Measurements from ENCODE around the gene CCDC85B. TPM values are rescaled to one million over a fixed set of nuclear protein-coding genes. Genes with fewer than 3 reads are reported as not detected.

Gene CCDC85B
- total and polyA plus RNA-seq, 12 donors = 0.16 to 162 (median 58.4) TPM

- no peak overlapping the region for H3K27ac ChIP-seq
- H3K4me1 ChIP-seq (replicated peaks in 1 of 2) = no peaks in the 10 kb centered on the region
- H3K9me3 ChIP-seq (replicated peaks in 1 of 3) = no peaks in the 10 kb centered on the region
- DNase-seq = no peak
- intact Hi-C loops (cut with DNase I) = no loop called here
- TF ChIP-seq CTCF (IDR thresholded peaks at IDR 0.05) (no peak), POLR2A (IDR thresholded peaks at IDR 0.05) (no peak)
- no peaks in the 10 kb centered on the region for H3K36me3 ChIP-seq (replicated peaks in 1 of 2)
- H3K4me3 ChIP-seq = no peak overlapping the region
- no peaks in the 10 kb centered on the region for H3K27me3 ChIP-seq
- 25 to 39% (median 31%) methylated on average over 4 of the region's 4 CpGs for WGBS, 4 donors
Observed at GRCh38 chr11:65937766-65938165, 47.3 kb downstream of the CCDC85B start.

Other genes starting within 250 kb of the CCDC85B start
- gene RELA, start 227.8 kb upstream of the CCDC85B start, total RNA-seq = 10 to 100 TPM; 19.3 to 76.2 (median 69.5) TPM
- 10 to 100 TPM; 38.2 to 64.6 (median 46.7) TPM for gene RELA, start 227.8 kb upstream of the CCDC85B start, polyA plus RNA-seq
- gene KAT5, start 178.4 kb upstream of the CCDC85B start, total RNA-seq = 10 to 100 TPM; 55.9 to 89.6 (median 62.8) TPM
- gene KAT5, start 178.4 kb upstream of the CCDC85B start, polyA plus RNA-seq = 100 to 1,000 TPM in 2 of 3 donors, 10 to 100 TPM in 1; 52.0 to 199 (median 107) TPM
- gene RNASEH2C, start 169.9 kb upstream of the CCDC85B start, total RNA-seq = 100 to 1,000 TPM in 6 of 9 donors, 10 to 100 TPM in 3; 69.7 to 170 (median 112) TPM
- 100 to 1,000 TPM in 1 of 3 donors, 10 to 100 TPM in 2; 13.5 to 109 (median 79.5) TPM for gene RNASEH2C, start 169.9 kb upstream of the CCDC85B start, polyA plus RNA-seq
- 10 to 100 TPM in 8 of 9 donors, 1 to 10 TPM in 1; 4.8 to 30.8 (median 17.2) TPM for gene AP5B1, start 109.7 kb upstream of the CCDC85B start, total RNA-seq
- 1 to 10 TPM; 1.9 to 8.2 (median 3.4) TPM for gene AP5B1, start 109.7 kb upstream of the CCDC85B start, polyA plus RNA-seq
- not detected for gene OVOL1, start 103.6 kb upstream of the CCDC85B start, total RNA-seq
- under 1 TPM in 1 of 3 donors, not detected in 2; 0.07 TPM for gene OVOL1, start 103.6 kb upstream of the CCDC85B start, polyA plus RNA-seq
- 1 to 10 TPM in 1 of 9 donors, under 1 TPM in 5, not detected in 3; 0.25 to 1.2 (median 0.46) TPM for gene SNX32, start 56.7 kb upstream of the CCDC85B start, total RNA-seq
- gene SNX32, start 56.7 kb upstream of the CCDC85B start, polyA plus RNA-seq = 1 to 10 TPM in 1 of 3 donors, under 1 TPM in 2; 0.11 to 1.1 (median 0.61) TPM
- 100 to 1,000 TPM; 354 to 765 (median 610) TPM for gene CFL1, start 32.5 kb upstream of the CCDC85B start, total RNA-seq
- gene CFL1, start 32.5 kb upstream of the CCDC85B start, polyA plus RNA-seq = 100 to 1,000 TPM; 217 to 752 (median 376) TPM
- 10 to 100 TPM; 17.5 to 53.7 (median 37.0) TPM for gene MUS81, start 30.2 kb upstream of the CCDC85B start, total RNA-seq
- 100 to 1,000 TPM in 2 of 3 donors, 10 to 100 TPM in 1; 16.1 to 147 (median 103) TPM for gene MUS81, start 30.2 kb upstream of the CCDC85B start, polyA plus RNA-seq
- gene EFEMP2, start 17.9 kb upstream of the CCDC85B start, total RNA-seq = 100 to 1,000 TPM in 2 of 9 donors, 10 to 100 TPM in 7; 30.3 to 111 (median 62.9) TPM
- 100 to 1,000 TPM in 1 of 3 donors, 10 to 100 TPM in 2; 20.3 to 156 (median 92.9) TPM for gene EFEMP2, start 17.9 kb upstream of the CCDC85B start, polyA plus RNA-seq
- 1 to 10 TPM in 3 of 9 donors, under 1 TPM in 4, not detected in 2; 0.28 to 3.4 (median 0.84) TPM for gene CTSW, start 10.8 kb upstream of the CCDC85B start, total RNA-seq
- 1 to 10 TPM in 2 of 3 donors, under 1 TPM in 1; 0.88 to 4.8 (median 2.9) TPM for gene CTSW, start 10.8 kb upstream of the CCDC85B start, polyA plus RNA-seq
- gene FIBP, start 2.2 kb upstream of the CCDC85B start, total RNA-seq = 100 to 1,000 TPM in 2 of 9 donors, 10 to 100 TPM in 7; 57.9 to 183 (median 72.4) TPM
- 10 to 100 TPM; 71.3 to 87.4 (median 72.5) TPM for gene FIBP, start 2.2 kb upstream of the CCDC85B start, polyA plus RNA-seq
- 10 to 100 TPM in 1 of 9 donors, 1 to 10 TPM in 8; 2.7 to 34.4 (median 3.2) TPM for gene FOSL1, start 9.7 kb downstream of the CCDC85B start, total RNA-seq
- 10 to 100 TPM; 12.0 to 32.4 (median 12.7) TPM for gene FOSL1, start 9.7 kb downstream of the CCDC85B start, polyA plus RNA-seq
- gene C11orf68, start 28.4 kb downstream of the CCDC85B start, total RNA-seq = 10 to 100 TPM; 11.5 to 51.9 (median 25.9) TPM
- 10 to 100 TPM; 22.9 to 32.4 (median 32.4) TPM for gene C11orf68, start 28.4 kb downstream of the CCDC85B start, polyA plus RNA-seq
- gene DRAP1, start 28.8 kb downstream of the CCDC85B start, total RNA-seq = 100 to 1,000 TPM in 3 of 9 donors, 10 to 100 TPM in 6; 75.8 to 111 (median 92.3) TPM
- gene DRAP1, start 28.8 kb downstream of the CCDC85B start, polyA plus RNA-seq = 100 to 1,000 TPM in 2 of 3 donors, 10 to 100 TPM in 1; 63.7 to 269 (median 267) TPM
- under 1 TPM in 2 of 9 donors, not detected in 7; 0.24 to 0.33 TPM for gene TSGA10IP, start 54.8 kb downstream of the CCDC85B start, total RNA-seq
- gene TSGA10IP, start 54.8 kb downstream of the CCDC85B start, polyA plus RNA-seq = under 1 TPM in 2 of 3 donors, not detected in 1; 0.03 to 0.32 TPM
- gene SART1, start 71.1 kb downstream of the CCDC85B start, total RNA-seq = 10 to 100 TPM; 16.9 to 47.4 (median 31.2) TPM
- 100 to 1,000 TPM in 2 of 3 donors, 10 to 100 TPM in 1; 31.5 to 351 (median 246) TPM for gene SART1, start 71.1 kb downstream of the CCDC85B start, polyA plus RNA-seq
- 10 to 100 TPM; 16.1 to 49.0 (median 30.9) TPM for gene EIF1AD, start 111.5 kb downstream of the CCDC85B start, total RNA-seq
- gene EIF1AD, start 111.5 kb downstream of the CCDC85B start, polyA plus RNA-seq = 10 to 100 TPM; 15.5 to 35.6 (median 20.4) TPM
- gene BANF1, start 111.8 kb downstream of the CCDC85B start, total RNA-seq = 100 to 1,000 TPM in 4 of 9 donors, 10 to 100 TPM in 5; 63.1 to 212 (median 85.6) TPM
- 100 to 1,000 TPM; 268 to 364 (median 270) TPM for gene BANF1, start 111.8 kb downstream of the CCDC85B start, polyA plus RNA-seq
- under 1 TPM in 1 of 9 donors, not detected in 8; 0.55 TPM for gene CST6, start 121.3 kb downstream of the CCDC85B start, total RNA-seq
- under 1 TPM in 1 of 3 donors, not detected in 2; 0.24 TPM for gene CST6, start 121.3 kb downstream of the CCDC85B start, polyA plus RNA-seq
- under 1 TPM in 4 of 9 donors, not detected in 5; 0.20 to 0.47 (median 0.35) TPM for gene CATSPER1, start 135.8 kb downstream of the CCDC85B start, total RNA-seq
- gene CATSPER1, start 135.8 kb downstream of the CCDC85B start, polyA plus RNA-seq = 1 to 10 TPM in 1 of 3 donors, under 1 TPM in 2; 0.37 to 2.3 (median 0.61) TPM
- under 1 TPM in 4 of 9 donors, not detected in 5; 0.11 to 0.41 (median 0.22) TPM for gene GAL3ST3, start 158.5 kb downstream of the CCDC85B start, total RNA-seq
- gene GAL3ST3, start 158.5 kb downstream of the CCDC85B start, polyA plus RNA-seq = not detected
- 100 to 1,000 TPM; 125 to 177 (median 143) TPM for gene SF3B2, start 161.7 kb downstream of the CCDC85B start, total RNA-seq
- gene SF3B2, start 161.7 kb downstream of the CCDC85B start, polyA plus RNA-seq = 100 to 1,000 TPM; 101 to 196 (median 127) TPM
- gene PACS1, start 179.6 kb downstream of the CCDC85B start, total RNA-seq = 10 to 100 TPM; 21.1 to 60.5 (median 50.6) TPM
- 10 to 100 TPM; 23.9 to 37.4 (median 29.9) TPM for gene PACS1, start 179.6 kb downstream of the CCDC85B start, polyA plus RNA-seq

All from adrenal gland (tissue), 12 donors.